ENCODE measurements around the gene CDCA7.

The CDCA7 gene

DNA sequence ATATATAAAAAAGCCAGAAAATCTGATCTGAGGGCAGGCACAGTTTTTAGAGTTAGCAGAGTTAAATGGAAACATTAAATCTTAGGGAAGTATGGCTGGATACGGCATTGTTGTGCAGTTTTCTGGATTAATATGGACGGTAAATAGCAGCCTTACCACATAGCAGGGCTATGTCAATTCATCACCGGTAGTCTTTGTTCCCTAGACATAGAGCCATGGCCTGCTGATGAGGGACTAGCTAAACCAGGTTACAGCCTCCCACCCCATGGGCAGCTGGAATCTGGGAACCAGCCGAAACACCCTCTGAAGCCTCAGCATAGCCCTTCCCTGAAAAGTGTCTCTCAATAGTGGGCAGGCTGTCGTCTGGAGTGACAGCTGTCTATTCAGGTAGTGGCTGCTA is 32.4 kb downstream of the CDCA7 start:
- H2AFZ ChIP-seq (ENCODE audit: low read length) = no peak overlapping the region
- no peak overlapping the region for H3K27ac ChIP-seq (ENCODE audit: low read depth, low read length, poor library complexity, severe bottlenecking)
- H3K9ac ChIP-seq (ENCODE audit: low read length) = no peak overlapping the region
- no peaks in the 10 kb centered on the region for H3K27me3 ChIP-seq (ENCODE audit: insufficient read depth, low read length)
- no peak overlapping the region for H3K4me3 ChIP-seq (ENCODE audit: low read depth, low read length, poor library complexity, severe bottlenecking)
- no peaks in the 10 kb centered on the region for H3F3A ChIP-seq (ENCODE audit: insufficient read depth, low read length)
- TF ChIP-seq EZH2 (IDR thresholded peaks at IDR 0.05; ENCODE audit: borderline replicate concordance, low read length) = no peak
- TF ChIP-seq, protein P1, sequence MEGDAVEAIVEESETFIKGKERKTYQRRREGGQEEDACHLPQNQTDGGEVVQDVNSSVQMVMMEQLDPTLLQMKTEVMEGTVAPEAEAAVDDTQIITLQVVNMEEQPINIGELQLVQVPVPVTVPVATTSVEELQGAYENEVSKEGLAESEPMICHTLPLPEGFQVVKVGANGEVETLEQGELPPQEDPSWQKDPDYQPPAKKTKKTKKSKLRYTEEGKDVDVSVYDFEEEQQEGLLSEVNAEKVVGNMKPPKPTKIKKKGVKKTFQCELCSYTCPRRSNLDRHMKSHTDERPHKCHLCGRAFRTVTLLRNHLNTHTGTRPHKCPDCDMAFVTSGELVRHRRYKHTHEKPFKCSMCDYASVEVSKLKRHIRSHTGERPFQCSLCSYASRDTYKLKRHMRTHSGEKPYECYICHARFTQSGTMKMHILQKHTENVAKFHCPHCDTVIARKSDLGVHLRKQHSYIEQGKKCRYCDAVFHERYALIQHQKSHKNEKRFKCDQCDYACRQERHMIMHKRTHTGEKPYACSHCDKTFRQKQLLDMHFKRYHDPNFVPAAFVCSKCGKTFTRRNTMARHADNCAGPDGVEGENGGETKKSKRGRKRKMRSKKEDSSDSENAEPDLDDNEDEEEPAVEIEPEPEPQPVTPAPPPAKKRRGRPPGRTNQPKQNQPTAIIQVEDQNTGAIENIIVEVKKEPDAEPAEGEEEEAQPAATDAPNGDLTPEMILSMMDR (IDR thresholded peaks at IDR 0.05; ENCODE audit: low read length) = no peak
- H3K4me1 ChIP-seq (ENCODE audit: insufficient read depth, low read length, severe bottlenecking) = no peaks in the 10 kb centered on the region
- peaks cover 8% of the 10 kb centered on the region; the same call in 1 of the 2 replicates for H3K36me3 ChIP-seq (ENCODE audit: insufficient read depth, low read length)
- no peaks in the 10 kb centered on the region for H3K9me2 ChIP-seq (ENCODE audit: low read depth, low read length)
- no peaks in the 10 kb centered on the region for H3K9me3 ChIP-seq (ENCODE audit: low read length)
- no peak overlapping the region for H3K4me2 ChIP-seq (ENCODE audit: low read length)
- no peaks in the 10 kb centered on the region for H4K20me1 ChIP-seq (ENCODE audit: insufficient read depth, low read length)
- H3K79me2 ChIP-seq (ENCODE audit: insufficient read depth, low read length) = no peaks in the 10 kb centered on the region

DNA sequence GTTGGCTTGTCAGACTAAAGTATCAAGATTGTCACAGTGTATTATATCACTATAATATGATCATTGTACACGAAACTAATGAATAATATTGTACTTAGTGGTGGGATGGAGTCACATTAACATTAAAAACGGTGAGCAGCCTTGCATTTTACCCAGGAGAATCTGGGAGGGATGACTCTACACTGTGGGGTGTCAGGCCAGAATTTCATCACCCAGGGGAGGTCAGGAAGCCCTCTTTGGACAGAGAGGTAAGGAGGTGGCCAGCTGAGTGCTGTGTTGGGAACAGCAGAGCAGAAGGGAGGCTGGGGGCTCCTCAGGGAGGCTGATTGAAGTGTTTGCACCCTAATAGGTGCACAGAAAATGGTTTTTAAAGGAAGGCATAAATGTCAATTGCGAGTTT is 33.0 kb downstream of the CDCA7 start:
- no peaks in the 10 kb centered on the region for H3K4me1 ChIP-seq (ENCODE audit: insufficient read depth, low read length, severe bottlenecking)
- no peaks in the 10 kb centered on the region for H3K9me2 ChIP-seq (ENCODE audit: low read depth, low read length)
- H3K27me3 ChIP-seq (ENCODE audit: insufficient read depth, low read length) = no peaks in the 10 kb centered on the region
- no peaks in the 10 kb centered on the region for H3K9me3 ChIP-seq (ENCODE audit: low read length)
- H3K79me2 ChIP-seq (ENCODE audit: insufficient read depth, low read length) = no peaks in the 10 kb centered on the region
- no peak overlapping the region for H3K27ac ChIP-seq (ENCODE audit: low read depth, low read length, poor library complexity, severe bottlenecking)
- TF ChIP-seq EZH2 (IDR thresholded peaks at IDR 0.05; ENCODE audit: borderline replicate concordance, low read length) = no peak
- TF ChIP-seq, protein P1 (IDR thresholded peaks at IDR 0.05; ENCODE audit: low read length) = no peak
- no peaks in the 10 kb centered on the region for H4K20me1 ChIP-seq (ENCODE audit: insufficient read depth, low read length)
- no peak overlapping the region for H3K4me2 ChIP-seq (ENCODE audit: low read length)
- peaks cover 8% of the 10 kb centered on the region; the same call in 1 of the 2 replicates for H3K36me3 ChIP-seq (ENCODE audit: insufficient read depth, low read length)
- no peaks in the 10 kb centered on the region for H3F3A ChIP-seq (ENCODE audit: insufficient read depth, low read length)
- H3K9ac ChIP-seq (ENCODE audit: low read length) = no peak overlapping the region
- no peak overlapping the region for H2AFZ ChIP-seq (ENCODE audit: low read length)
- no peak overlapping the region for H3K4me3 ChIP-seq (ENCODE audit: low read depth, low read length, poor library complexity, severe bottlenecking)

DNA sequence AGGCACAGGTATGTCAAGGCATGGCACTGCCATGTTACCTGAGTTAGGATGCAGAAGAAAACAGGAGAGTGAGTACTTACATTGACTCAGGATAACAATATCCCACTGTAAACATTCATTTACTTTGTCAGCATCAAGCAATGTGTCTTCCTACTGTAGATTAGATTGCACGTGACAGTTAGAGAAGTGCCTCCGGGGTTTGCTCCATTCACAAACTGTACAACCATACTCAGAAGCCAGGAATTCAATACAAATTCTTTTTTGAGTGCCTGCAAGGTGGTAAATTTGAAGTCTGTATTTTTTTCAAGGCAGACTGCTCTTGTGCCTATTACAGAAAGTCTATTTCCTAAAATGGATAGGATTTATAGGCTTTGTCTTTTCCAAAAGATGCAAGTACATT is 34.1 kb downstream of the CDCA7 start:
- TF ChIP-seq EZH2 (IDR thresholded peaks at IDR 0.05; ENCODE audit: borderline replicate concordance, low read length) = no peak
- TF ChIP-seq, protein P1 (IDR thresholded peaks at IDR 0.05; ENCODE audit: low read length) = no peak
- H3K36me3 ChIP-seq (ENCODE audit: insufficient read depth, low read length) = 0 out of 2 replicates have a peak, but pooled peaks cover 4% of the 10 kb centered on the region
- H3K27me3 ChIP-seq (ENCODE audit: insufficient read depth, low read length) = no peaks in the 10 kb centered on the region
- H3K9ac ChIP-seq (ENCODE audit: low read length) = no peak overlapping the region
- H2AFZ ChIP-seq (ENCODE audit: low read length) = no peak overlapping the region
- H3K79me2 ChIP-seq (ENCODE audit: insufficient read depth, low read length) = no peaks in the 10 kb centered on the region
- H3K27ac ChIP-seq (ENCODE audit: low read depth, low read length, poor library complexity, severe bottlenecking) = no peak overlapping the region
- no peaks in the 10 kb centered on the region for H3F3A ChIP-seq (ENCODE audit: insufficient read depth, low read length)
- H4K20me1 ChIP-seq (ENCODE audit: insufficient read depth, low read length) = no peaks in the 10 kb centered on the region
- no peaks in the 10 kb centered on the region for H3K4me1 ChIP-seq (ENCODE audit: insufficient read depth, low read length, severe bottlenecking)
- no peaks in the 10 kb centered on the region for H3K9me3 ChIP-seq (ENCODE audit: low read length)
- H3K9me2 ChIP-seq (ENCODE audit: low read depth, low read length) = no peaks in the 10 kb centered on the region
- no peak overlapping the region for H3K4me3 ChIP-seq (ENCODE audit: low read depth, low read length, poor library complexity, severe bottlenecking)
- H3K4me2 ChIP-seq (ENCODE audit: low read length) = no peak overlapping the region

Data from OCI-LY1 (cell line).